Nephron progenitor cell (in vitro differentiated cells): ENCODE data around the gene CDH22.

Experiments
- DNase-seq: peaks from one replicate; pipeline ENCODE4 v3.0.0; 2021
- H3K27ac Mint-ChIP-seq: 2 replicates; pipeline ENCODE4 v1.8.0; 2021; ENCODE audit warnings: mild to moderate bottlenecking, moderate library complexity, mixed read lengths
- H3K27me3 Mint-ChIP-seq: 2 replicates; pipeline ENCODE4 v1.8.0; 2021; ENCODE audit warnings: mild to moderate bottlenecking, low read depth, mixed read lengths; ENCODE audit not compliant: poor library complexity
- H3K36me3 Mint-ChIP-seq: 2 replicates; pipeline ENCODE4 v1.8.0; 2021; ENCODE audit warnings: low read depth, mixed read lengths
- H3K4me1 Mint-ChIP-seq: 2 replicates; pipeline ENCODE4 v1.8.0; 2021; ENCODE audit warnings: mixed read lengths
- H3K4me3 Mint-ChIP-seq: 2 replicates; pipeline ENCODE4 v1.8.0; 2021; ENCODE audit warnings: mild to moderate bottlenecking, moderate library complexity, mixed read lengths
- H3K9me3 Mint-ChIP-seq: 2 replicates; pipeline ENCODE4 v1.8.0; 2021; ENCODE audit warnings: mild to moderate bottlenecking, moderate library complexity, mixed read lengths
- TF ChIP-seq, protein P1 (sequence below): fragments of 200-600 bp; sonication (generic); IDR thresholded peaks from 2 replicates; pipeline ENCODE4 v1.5.0; 2021; ENCODE audit warnings: antibody characterized with exemption

CDH22 gene

DNA sequence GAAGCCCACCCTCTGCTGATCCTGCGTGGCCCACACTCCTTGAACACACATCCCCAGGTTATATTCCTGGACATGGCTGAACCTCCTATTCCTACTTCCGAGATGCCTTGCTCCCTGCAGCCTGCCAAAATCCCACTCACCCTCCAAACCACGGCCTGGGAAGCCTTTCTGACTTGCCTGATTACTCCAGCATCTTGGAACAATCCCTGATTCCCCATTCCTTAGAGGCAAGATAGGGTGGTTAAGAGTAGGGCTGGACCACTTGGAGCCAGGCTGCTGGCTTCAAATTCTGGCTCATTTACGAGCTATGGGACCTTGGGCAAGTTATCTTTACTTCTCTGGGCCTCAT is 45.9 kb upstream of the CDH22 start:
- no peaks in the 10 kb centered on the region for H3K27me3 Mint-ChIP-seq
- DNase-seq: no peak

DNA sequence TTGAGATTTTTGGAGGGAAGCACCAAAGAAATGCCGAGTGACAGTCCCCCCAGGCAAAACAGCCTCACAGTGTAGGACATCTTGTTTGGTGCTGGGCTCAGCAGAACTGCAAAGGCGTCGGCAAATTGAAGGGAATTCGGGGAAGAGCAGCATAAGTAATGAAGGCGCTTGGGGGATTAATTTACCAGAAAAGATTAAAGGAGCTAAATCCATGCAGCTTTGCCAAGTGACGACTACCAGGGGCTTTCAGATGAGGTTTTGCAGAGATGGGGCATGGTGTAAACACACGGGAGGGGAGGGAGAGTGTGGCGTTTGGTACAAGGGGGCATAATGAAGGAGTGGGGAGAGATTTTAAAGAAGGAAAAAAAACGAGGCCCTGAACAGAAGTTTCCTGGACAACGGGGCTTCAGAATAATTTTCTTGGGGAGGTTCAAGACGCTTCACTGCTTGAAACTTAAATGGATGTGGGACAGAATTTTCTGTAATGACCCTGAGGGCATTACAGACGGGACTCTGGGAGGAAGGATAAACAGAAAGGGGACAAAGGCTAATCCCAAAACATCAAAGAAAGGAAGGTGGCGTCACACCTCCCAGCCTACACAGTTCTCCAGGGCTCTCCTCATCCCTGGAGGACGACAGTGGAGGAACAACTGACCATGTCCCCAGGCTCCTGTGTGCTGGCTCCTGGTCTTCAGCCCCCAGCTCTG is 45.4 kb upstream of the CDH22 start:
- Mint-ChIP-seq H3K4me1 (peaks cover 55% of the 10 kb centered on the region), H3K27ac (no peak overlapping the region)

More for the DNA sequence above, 45.9 kb upstream of the CDH22 start:
- H3K27ac Mint-ChIP-seq: no peak overlapping the region
- H3K4me3 Mint-ChIP-seq: no peak overlapping the region
- peaks cover 16% of the 10 kb centered on the region for H3K36me3 Mint-ChIP-seq
- TF ChIP-seq, protein P1, sequence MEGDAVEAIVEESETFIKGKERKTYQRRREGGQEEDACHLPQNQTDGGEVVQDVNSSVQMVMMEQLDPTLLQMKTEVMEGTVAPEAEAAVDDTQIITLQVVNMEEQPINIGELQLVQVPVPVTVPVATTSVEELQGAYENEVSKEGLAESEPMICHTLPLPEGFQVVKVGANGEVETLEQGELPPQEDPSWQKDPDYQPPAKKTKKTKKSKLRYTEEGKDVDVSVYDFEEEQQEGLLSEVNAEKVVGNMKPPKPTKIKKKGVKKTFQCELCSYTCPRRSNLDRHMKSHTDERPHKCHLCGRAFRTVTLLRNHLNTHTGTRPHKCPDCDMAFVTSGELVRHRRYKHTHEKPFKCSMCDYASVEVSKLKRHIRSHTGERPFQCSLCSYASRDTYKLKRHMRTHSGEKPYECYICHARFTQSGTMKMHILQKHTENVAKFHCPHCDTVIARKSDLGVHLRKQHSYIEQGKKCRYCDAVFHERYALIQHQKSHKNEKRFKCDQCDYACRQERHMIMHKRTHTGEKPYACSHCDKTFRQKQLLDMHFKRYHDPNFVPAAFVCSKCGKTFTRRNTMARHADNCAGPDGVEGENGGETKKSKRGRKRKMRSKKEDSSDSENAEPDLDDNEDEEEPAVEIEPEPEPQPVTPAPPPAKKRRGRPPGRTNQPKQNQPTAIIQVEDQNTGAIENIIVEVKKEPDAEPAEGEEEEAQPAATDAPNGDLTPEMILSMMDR: no peak
- H3K9me3 Mint-ChIP-seq: no peaks in the 10 kb centered on the region
- H3K4me1 Mint-ChIP-seq: peaks cover 50% of the 10 kb centered on the region

DNA sequence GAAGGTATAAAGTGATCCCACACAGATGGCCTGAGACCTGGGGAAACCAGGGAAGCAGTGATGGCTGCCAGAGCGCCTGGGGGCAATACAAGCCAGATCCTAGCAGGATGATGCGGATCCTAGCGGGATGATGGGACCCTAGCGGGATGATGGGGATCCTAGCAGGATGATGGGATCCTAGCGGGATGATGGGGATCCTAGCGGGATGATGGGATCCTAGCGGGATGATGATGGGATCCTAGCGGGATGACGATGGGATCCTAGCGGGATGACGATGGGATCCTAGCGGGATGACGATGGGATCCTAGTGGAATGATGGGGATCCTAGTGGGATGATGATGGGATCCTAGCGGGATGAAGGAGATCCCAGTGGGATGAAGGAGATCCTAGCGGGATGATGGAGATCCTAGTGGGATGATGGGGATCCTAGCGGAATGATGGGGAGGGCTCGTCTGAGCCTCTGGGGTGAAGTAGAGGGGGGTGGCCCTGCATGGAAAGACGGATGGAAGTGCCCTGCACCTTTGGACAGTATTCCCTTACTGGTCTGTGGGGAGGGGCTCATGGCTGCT is 44.2 kb upstream of the CDH22 start:
- TF ChIP-seq, protein P1: no peak
- H3K27ac Mint-ChIP-seq: no peak overlapping the region
- DNase-seq: no peak
- peaks cover 57% of the 10 kb centered on the region for H3K4me1 Mint-ChIP-seq
- no peaks in the 10 kb centered on the region for H3K9me3 Mint-ChIP-seq
- H3K27me3 Mint-ChIP-seq: no peaks in the 10 kb centered on the region
- H3K4me3 Mint-ChIP-seq: no peak overlapping the region
- H3K36me3 Mint-ChIP-seq: peaks cover 16% of the 10 kb centered on the region

More for the DNA sequence above, 45.4 kb upstream of the CDH22 start:
- peaks cover 16% of the 10 kb centered on the region for H3K36me3 Mint-ChIP-seq
- no peak for DNase-seq
- H3K4me3 Mint-ChIP-seq: no peak overlapping the region
- H3K9me3 Mint-ChIP-seq: no peaks in the 10 kb centered on the region
- TF ChIP-seq, protein P1: no peak
- H3K27me3 Mint-ChIP-seq: no peaks in the 10 kb centered on the region

DNA sequence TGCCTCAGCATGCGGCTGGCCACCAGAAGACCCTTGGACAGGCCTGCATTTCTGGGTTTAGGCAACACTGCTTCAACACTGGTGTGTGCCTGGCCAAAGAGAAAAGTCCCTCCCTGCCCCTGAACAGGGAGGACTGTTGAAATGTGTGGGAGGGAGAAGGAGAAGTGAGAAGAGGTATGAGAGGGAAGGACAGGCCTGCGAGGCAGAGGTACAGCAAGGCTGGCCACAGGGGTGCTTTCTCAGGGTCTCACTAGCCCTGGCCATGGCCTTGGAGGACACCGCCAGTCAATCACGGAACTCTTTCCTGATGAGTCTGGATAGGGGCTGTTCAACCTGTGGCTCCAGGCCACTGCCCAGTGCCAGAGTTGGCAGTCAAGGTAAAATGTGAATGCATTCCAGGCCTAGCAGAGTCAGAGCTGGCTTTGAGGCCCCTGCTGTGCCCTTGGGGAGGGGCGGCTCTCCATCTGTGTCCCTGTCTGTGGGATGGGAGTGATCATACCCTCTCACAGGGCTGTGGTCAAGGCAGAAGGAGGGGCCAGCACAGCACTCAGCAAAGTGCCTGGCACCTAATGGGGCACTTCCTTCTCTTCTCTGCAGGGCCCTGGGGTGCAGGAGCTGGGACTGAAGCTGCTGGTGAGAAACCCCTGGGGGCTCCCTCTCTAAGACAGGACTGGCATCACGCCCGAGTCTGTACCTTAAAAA is 43.2 kb upstream of the CDH22 start:
- peaks cover 16% of the 10 kb centered on the region for H3K36me3 Mint-ChIP-seq
- no peak overlapping the region for H3K4me3 Mint-ChIP-seq
- H3K27me3 Mint-ChIP-seq: no peaks in the 10 kb centered on the region
- peaks cover 58% of the 10 kb centered on the region for H3K4me1 Mint-ChIP-seq
- H3K27ac Mint-ChIP-seq: peak overlapping the region; percentile 98
- TF ChIP-seq, protein P1: no peak
- no peaks in the 10 kb centered on the region for H3K9me3 Mint-ChIP-seq
- DNase-seq: no peak

DNA sequence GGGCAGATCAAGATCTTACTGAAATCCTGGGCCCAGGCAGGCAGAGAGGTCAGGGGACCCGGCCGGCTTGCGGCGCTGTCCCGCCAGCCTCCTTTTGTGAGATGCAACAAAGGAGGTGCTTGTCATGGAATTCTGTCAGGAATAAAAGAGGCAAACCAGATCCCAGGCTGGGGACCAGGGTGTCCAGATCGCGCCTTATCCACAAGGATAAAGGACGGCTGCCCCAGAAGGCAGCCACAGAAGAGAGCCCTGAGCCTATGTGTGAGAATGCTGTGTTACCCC is 42.6 kb upstream of the CDH22 start:
- Mint-ChIP-seq H3K27me3 (peaks cover 3% of the 10 kb centered on the region), H3K36me3 (peaks cover 19% of the 10 kb centered on the region), H3K27ac (peak overlapping the region; percentile 98), H3K9me3 (no peaks in the 10 kb centered on the region), H3K4me1 (peaks cover 55% of the 10 kb centered on the region), H3K4me3 (peak overlapping the region; percentile 73)
- DNase-seq: no peak
- TF ChIP-seq, protein P1: no peak
